ENCODE data around the gene NDUFB10.
"Not testable (repeated sequence)": the region's sequence is repeated elsewhere in the genome, so short reads cannot be mapped to it uniquely, and the experiment has no call there.

Gene NDUFB10

DNA sequence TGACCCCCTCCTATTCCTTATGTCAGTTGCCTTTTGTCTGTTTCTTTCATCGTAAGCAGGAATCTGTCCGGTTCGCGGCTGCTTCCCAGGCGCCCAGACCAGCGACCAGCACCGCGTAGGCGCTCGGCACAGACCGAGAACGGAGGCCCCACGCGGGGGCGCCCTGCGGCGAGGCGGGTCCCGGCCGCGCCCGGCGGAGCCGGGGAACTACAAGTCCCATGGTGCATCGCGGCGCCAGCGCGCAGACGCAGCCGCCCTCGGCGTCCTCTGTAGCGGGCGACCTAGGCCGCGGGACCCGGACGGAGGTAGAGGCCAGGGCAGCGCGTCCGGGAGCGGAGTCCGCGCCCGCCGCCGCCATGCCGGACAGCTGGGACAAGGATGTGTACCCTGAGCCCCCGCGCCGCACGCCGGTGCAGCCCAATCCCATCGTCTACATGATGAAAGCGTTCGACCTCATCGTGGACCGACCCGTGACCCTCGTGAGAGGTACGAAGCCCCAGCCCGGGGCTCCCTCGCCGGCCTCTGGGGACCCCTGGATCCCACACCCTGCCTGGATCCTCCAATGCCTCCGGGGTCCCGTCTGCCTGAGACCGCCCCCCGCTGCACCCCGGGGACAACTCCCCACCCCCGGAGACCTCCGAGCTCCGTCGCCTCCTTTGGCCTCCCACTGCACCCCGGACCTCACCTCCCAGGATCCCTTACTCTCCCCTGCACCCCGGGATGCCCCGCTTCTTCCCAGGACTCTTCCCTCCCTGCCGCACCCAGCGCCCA lies at the start of gene NDUFB10:
TSS of gene NDUFB10 (plus strand) at position 270 of the 771 bp plus-strand sequence. CDS start at position 357, 87 bp downstream.
- DNase-seq (ENCODE audit: low read depth) = peak; percentile 89

DNA sequence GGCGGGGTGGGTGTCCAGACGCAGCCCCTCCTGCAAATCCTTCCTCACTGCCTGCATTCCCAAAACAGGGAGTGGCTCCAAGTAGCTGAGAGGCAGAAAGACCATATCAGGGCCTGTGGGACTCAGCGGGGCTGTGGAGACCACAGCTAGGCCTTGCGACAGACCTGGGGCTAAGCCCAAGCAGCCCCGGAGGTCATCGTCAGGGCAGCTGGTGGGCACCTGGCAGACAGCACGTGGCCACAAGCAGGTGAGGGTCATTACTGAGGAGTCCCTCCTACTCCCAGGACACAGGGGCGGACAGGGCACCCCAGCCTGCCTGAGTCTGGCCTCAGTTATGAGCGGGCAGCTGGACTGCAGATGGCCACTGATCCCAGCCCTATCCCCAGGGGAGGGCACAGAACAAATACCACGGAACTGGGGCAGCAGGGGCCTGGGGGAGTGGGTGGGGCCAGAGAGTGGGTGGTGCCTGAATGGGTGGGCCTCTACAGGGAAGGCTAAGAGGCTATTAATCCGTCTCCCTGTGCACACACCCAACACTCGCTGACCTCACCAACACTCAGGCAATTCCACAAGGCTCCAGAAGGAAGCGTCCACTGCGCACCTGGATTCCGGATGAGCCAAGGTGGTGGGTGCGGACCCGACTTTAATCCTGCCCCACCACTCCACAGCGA lies 49.6 kb upstream of the NDUFB10 start:
- DNase-seq (ENCODE audit: low read depth) = no peak

DNA sequence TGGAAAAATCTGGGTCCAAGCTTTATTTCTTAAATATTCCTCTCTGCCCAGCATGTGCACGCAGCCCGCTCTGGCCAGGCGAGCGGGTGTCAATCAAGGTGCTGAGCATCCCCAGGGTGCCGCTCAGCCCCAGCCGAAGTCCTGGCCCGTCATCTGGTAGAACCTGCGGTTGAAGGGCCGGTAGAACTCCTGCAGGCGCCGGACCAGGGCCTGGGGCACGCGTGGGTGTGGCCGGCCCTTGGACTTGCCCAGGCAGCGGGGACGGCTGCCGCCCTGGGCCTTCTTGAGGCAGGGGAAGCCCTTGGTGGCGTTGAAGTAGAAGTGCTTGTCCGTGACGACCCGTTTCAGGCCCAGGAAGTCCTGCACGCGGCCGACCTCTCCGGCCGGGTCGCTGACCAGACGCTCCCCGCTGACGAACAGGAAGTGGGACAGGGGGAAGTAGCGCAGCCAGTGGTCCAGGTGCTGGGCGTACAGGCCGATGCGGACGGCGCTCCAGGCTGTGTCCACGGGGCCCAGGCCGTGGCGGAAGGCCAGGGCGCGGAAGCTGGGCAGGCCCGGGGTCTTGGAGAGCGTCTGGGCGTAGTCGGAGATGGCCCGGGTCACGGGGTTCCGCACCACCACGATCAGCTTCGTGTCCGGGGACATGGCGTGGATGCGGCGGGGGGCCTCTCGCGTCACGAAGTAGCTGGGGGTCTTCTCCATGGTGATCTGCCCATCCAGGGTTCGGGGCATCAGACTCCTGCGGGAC lies 47.7 kb upstream of the NDUFB10 start:
- no peak for DNase-seq (ENCODE audit: low read depth)

DNA sequence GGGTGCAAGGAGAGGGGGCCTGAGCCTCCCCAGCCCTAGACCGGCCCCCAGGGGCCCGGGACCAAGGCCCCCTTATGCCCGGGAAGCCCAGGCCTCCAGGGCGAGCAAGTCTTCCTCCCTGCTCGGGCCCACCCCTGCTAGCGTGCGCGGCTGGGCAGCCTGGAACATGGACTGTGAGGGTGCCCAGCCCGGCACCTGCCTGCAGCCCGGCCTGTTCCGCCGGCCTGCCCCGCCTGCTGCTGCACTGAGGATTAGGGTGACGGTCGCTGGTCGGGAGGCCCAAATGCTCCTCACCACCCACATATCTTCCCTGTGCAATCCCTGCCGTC lies 47.2 kb upstream of the NDUFB10 start:
- no peak for DNase-seq (ENCODE audit: low read depth)

DNA sequence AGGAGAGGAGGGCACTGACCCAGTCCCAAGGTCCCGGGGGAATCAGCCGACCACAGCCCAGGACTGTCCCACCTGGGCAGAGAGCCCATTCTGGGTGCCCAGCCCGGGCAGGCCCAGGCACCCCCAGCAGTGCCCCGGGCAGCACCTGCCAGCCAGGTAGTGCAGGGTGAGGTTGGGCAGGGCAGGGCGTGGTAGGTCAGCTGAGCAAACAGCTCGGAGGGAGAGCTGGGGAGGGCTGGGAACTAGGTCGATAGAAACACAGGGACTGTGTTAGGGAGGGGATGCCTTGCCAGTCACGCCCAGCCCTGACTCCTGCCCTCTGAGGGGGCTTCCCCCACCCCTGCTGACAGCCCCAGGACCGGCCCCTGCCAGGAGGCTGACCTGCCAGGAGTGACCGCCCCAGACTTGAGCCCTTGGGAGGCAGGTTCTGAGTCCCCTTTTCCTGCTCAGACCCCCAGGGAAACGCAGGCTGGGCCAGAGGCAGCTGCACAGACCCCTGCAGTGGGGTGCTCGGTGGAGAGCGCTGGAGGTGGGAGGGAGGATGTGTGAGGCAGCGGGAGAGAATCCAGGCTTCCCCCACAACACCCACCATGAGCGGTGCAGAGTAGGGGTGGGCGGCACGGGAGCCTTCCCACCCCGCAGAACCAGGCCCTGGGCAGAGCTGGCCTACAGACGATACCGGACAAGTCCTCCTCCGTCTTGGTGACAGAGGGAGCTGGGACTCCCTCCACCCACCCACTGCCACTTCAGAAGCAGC lies 45.8 kb upstream of the NDUFB10 start:
- DNase-seq (ENCODE audit: low read depth) = no peak

DNA sequence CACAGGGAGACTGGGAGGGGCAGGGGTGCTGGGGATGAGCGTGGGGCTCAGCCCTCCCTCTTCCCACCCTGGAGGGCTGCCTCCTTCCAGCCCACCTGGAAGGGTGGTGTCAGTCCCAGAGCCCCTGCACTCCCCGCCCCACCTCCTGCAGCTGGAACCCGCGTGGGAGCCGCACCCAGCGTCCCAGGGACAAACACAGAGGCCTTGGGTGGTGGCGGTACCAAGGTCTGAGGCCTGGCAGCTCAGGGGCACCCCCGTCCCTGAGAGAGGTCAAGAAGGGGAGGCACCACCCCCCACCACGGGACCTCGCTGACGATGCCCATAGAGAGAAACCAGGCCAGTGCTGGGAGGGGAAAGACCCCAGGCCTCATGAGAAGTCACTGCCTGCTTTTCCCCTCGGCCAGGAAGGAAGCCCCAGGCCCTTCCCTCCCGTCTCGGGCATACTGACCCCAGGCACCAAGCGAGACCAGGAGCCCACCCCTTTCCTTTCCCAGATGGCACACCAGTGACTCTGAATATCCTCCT lies 45.2 kb upstream of the NDUFB10 start:
- DNase-seq (ENCODE audit: low read depth) = no peak

DNA sequence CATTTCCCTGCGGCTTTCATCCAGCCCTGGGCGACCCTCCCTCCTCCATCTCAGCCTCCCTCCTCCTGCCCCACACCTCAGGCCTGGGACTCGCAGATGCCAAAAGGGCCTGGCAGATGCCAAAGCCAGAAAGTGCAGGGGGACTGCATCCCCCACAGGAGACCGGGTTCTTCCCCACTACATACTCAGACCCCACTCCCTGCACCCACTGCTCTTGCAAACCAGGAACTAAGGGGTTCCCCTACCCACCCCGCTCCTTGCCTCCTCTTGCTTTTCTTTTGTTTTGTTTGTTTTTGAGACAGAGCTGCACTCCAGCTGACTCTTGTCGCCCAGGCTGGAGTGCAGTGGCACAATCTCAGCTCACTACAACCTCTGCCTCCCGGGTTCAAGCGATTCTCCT lies 44.4 kb upstream of the NDUFB10 start:
- DNase-seq (ENCODE audit: low read depth) = no peak

DNA sequence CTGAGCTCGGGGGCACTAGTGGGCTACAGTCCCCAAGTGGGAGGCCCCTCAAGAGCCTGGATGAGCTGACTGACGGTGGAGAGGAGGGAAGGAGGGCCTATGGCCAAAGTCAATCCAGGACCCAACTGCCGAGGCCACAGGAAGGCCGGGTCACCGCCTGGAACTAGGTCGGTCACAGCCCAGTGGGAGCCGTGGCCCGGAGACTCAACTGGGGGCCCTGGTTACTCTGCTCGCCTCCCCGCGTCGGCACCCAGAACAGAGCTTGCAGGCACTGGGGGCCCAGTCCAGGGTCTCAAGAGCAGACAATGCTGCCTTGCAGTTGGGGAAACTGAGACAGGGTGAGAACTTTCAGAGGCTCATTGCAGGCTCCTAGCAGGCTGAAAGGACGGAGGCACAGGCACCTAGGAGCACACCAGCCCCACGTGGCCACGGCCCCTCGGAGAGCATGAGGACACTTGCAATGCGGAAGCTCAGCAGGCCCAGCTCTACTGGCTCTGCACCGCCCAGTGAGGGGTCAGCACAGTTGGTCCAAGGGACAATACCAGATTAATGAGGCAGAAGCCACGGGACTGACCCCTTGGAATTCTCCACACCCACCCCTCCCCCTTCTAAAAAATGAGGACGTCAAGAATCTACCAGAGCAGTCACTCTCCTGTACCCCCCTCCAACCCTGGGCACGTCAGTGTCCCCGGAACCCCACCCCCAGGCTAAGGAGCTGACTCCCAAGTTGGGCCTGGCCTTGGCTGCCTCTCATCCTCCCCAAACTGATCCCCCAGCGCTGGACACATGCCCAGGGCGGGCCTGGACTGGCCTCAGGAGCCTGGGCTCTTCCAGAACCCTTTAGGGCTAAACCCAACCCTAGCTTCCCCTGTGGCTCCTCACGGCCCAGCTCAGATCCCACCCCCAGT lies 43.4 kb upstream of the NDUFB10 start:
- no peak for DNase-seq (ENCODE audit: low read depth)

DNA sequence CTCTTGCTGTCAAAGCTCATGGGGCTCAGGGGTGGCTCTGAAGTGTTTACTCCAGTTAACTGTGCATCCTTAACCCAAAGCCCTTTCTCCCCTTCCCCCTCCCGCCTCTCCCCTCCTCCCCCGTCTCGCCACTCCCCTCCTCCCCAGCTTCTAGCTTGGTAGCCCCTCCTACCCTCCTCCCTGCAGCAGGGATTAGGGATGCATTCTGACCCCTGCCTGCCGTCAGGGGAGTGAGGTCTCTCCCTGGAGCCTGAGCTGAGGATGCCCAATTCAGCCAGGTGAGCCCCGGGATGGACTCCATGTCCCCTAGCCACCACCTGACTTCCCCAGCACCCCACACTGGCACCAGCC lies 42.7 kb upstream of the NDUFB10 start:
- DNase-seq (ENCODE audit: low read depth) = no peak

DNA sequence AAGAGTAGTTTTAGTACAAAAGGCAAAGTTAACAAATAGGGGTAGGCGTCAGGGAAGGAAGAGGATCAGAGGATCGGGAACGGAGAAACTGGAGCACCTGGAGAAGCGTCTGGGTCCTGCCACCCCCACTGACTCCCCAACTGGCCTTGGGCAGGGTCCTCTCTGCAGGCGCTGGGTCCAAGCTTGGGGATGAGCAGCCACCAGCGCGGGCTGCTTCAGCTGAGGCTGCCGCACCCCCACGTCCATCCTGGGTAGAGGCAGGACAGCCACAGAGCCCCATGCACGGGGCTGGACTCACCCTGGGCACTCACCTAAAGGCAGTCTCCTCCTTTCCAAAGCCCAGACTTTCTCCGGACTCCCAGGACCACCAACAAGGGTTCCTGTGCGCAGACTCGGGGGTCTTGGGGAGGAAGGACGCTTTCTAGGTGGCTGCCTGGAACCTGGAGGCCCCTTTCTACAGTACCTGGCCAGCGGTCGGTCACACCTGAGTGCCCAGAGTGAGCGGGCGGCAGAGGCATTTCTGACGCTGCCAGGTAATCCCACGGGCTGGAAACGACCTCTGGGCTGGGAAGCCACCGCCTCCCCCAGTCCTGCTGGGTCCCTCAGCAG lies 42.2 kb upstream of the NDUFB10 start:
- DNase-seq (ENCODE audit: low read depth) = no peak

DNA sequence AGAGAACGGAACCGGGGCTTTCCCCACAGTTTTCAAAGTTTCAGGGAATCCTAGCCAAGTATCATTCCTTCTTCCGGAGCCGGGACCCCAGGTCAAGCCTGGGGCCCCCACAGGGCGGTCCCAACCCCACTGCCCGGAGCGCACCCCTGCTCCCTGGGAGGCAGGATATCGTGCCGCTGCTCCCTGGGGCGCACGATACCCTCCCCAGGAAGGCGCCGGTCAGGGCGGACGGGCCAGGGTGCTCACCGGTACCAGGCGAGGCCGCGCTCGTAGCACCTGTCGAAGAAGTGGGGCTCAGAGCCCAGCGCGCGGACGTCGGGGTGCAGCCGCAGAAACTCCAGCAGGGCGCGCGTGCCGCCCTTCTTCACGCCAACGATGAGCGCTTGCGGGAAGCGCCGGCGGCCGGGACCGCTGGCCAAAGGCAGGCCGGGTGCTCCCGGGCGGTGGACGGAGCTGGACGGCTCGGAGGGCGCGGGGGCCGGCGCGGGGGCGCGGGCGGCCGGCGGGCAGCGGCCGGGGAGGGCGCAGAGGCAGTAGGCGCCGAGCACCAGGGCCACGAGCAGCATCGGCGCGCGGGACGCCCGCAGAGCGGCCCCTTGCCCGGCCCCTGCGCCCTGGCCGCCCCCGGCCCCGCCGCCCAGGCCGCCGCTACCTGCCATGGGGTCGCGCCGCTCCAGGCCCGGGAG lies 41.5 kb upstream of the NDUFB10 start:
- no peak for DNase-seq (ENCODE audit: low read depth)

DNA sequence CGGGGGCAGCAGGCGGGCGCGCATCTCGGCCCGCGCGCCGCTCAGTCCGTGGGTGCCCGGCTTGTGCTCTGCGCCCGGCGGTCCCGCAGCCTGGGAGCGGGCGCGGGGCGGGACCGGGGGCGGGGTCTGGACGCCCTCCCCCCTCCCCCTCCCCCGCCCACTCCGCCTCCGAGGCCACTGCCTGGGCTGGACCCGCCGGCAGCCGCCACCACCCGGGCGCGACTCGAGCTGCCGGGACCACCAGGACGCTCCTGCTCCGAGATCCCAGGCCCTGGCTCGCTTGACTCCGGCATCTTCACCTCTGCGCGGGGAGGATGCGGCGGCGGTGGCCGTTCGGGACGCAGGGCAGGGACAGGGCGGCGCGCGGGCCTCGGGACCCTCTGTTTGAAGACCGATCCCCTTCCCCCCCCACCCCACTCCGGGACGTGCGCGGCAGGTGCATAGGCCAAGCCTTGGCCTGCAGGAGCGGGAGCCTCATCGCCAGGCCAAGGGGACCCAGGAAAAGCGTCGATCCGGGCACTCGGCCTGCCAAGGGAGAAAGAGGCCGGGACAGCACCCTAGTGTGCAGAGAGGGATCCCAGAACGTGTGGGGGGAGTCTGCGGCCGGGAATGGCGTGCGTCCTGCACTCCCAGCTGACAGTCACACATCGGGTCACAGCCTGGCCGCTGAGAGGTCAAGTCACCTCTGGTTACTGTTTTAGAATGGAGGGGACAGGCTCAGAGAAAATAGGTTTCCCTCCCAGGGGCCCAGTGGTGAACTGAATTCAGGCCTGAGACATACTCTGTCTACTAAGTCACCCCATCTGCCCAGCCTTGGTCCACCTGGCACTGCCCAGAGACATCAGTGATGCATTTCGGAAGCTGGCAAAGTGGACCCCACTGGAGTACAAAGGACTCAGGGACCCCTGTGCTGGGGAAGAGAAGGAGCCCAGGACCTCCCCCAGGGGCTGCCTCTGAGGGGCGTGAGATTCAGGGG lies 40.7 kb upstream of the NDUFB10 start, which contains the start of gene HS3ST6:
TSS of gene HS3ST6 (minus strand) at position 65 of the 976 bp plus-strand sequence. CDS start 92 bp downstream, outside the sequence.
- no peak for DNase-seq (ENCODE audit: low read depth)

DNA sequence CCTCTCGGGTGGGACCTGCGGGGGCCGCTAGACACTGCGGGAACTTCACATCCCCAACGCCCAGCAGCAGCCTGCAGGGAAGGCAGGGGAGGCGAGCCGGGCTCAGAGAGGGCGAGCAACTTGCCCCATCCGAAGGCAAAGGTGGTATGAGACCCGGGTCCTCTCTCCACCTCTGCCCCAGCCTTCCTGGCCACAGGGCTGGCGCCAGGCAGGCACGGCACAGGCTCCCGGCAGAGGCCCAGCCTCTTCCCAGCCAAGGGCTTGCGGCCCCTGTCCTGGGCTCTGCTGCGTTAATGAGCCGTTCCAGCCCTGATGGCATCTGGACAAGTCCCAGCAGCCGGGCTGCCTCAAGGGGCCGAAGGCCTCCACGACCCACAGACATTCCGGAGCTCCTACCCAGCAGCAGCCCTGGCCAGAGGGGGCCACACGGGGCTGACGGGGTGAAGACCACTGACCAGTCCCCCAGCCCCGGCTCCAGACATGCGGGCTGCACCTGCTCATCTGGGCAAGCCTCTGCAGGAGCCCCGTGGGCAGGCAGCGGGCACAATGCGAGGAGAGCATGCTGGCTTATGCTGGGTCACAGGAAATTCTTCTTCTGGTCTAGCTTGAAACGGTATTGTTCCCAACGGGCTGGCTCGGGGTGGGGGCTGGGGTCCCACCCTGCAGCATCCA lies 39.9 kb upstream of the NDUFB10 start:
- no peak for DNase-seq (ENCODE audit: low read depth)

DNA sequence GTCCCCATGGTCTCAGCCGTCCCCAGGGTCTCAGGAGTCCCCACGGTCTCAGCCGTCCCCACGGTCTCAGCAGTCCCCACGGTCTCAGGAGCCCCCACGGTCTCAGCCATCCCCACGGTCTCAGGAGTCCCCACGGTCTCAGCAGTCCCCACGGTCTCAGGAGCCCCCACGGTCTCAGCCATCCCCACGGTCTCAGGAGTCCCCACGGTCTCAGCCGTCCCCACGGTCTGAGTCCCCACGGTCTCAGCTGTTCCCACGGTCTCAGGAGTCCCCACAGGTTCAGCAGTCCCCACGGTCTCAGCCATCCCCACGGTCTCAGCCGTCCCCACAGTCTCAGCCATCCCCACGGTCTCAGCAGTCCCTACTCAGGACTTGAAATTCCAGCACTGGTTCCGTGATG lies 39.2 kb upstream of the NDUFB10 start:
- DNase-seq (ENCODE audit: low read depth) = not testable (repeated sequence)

DNA sequence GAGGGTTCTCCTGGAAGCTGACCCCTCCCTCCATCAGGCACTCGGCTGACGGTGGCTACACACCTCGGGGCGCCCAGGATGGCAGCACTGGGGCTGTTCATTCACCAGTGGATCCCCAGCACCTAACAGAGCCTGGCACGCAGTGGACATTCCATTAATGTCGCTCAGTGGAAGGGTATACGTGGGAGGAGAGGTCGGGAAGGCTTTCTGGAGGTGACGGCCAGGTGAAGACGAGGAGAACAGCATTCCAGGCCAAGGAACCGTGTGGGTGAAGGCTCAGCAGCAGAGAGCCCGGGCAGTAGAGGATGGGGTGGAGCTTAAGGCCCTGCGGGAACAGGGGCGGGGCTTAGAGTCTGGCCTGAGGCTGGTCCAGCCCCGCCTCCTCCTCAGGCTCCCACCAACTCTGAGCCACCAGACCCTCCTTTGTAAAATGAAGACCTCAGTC lies 38.6 kb upstream of the NDUFB10 start:
- no peak for DNase-seq (ENCODE audit: low read depth)

DNA sequence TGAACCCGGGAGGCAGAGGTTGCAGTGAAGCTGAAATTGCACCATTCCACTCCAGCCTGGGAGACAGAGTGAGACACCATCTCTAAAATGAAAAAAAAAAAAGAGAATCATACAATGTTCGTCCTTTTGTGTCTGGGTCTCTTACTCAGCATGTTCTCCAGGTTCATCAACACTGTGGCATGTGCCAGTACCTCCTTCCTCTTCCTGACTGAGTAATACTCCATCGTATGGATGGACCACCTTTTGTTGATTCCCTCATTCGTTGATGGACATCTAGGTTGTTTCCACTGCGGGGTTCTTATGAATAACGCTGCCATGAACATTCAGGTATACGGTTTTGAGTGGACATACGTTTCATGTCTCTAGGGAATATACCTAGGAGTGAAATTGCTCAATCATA lies 37.0 kb upstream of the NDUFB10 start:
- DNase-seq (ENCODE audit: low read depth) = no peak

DNA sequence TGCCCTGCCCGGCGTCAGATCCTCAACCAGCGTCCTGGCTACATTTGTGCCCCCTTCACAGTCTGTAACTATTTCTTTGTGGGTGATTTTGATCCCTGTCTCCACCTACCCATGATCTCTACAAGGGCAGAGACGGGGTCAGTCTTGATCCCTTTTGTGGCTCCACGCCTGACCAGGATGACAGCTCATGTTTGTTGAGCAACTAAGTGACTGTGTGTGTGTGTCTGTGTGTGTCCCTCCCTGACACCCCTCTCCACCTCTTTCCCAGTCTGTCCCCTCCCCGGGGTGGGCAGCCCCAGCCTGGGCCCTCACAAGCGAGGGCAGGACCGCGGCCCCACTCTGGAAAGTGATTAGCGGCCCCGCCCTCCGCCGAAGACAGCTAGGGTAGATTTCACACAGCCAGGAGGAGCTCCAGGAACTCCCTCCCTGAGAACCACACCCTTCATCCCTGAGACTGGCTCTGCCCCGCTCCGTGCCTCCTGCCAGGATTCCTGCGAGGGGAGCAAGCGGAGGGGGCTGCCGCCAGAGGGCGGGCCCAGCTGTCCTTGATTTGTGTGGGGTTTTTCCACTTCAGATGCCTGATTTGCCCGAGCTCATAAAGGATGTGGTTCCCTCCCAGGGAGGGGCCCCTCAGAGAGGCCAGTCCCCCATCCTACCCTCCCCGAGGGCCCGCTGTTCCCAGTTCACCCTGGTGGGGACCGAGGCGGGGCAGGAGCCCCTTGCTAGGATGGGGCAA lies 35.9 kb upstream of the NDUFB10 start:
- DNase-seq (ENCODE audit: low read depth) = no peak
